Neural progenitor cell (in vitro differentiated cells): ENCODE results near the gene SKOR1. TPM values are rescaled to one million over a fixed set of nuclear protein-coding genes. Genes with fewer than 3 reads are reported as not detected.
A peak's percentile ranks its signal among the peaks of the same experiment; 100 is the strongest.

Source experiments
- DNase-seq: peaks from one replicate; pipeline ENCODE4 v3.0.0-alpha.2; 2016; ENCODE audit warnings: low spot score
- H2AFZ ChIP-seq: fragments of 200-600 bp; sonication (generic); replicated peaks from 2 replicates; pipeline ENCODE4 v1.6.1; 2016; ENCODE audit warnings: antibody characterized with exemption
- H3F3A ChIP-seq: fragments of 200-600 bp; sonication (generic); 2 replicates; pipeline ENCODE4 v1.6.1; 2016; ENCODE audit warnings: antibody characterized with exemption, low read depth
- H3K27ac ChIP-seq: fragments of 200-600 bp; sonication (generic); 2 replicates; pipeline ENCODE4 v1.5.1; 2016; ENCODE audit warnings: mild to moderate bottlenecking
- H3K27me3 ChIP-seq: fragments of 200-600 bp; sonication (generic); 2 replicates; pipeline ENCODE4 v1.6.1; 2016; ENCODE audit warnings: mild to moderate bottlenecking, moderate library complexity
- H3K36me3 ChIP-seq: fragments of 200-600 bp; sonication (generic); 2 replicates; pipeline ENCODE4 v1.5.1; 2016
- H3K4me1 ChIP-seq: fragments of 200-600 bp; sonication (generic); 2 replicates; pipeline ENCODE4 v1.6.1; 2016; ENCODE audit warnings: mixed run types
- H3K4me2 ChIP-seq: fragments of 200-600 bp; sonication (generic); 2 replicates; pipeline ENCODE4 v1.6.1; 2016
- H3K4me3 ChIP-seq: fragments of 200-600 bp; sonication (generic); 2 replicates; pipeline ENCODE4 v1.5.1; 2016
- H3K79me2 ChIP-seq: fragments of 200-600 bp; sonication (generic); 2 replicates; pipeline ENCODE4 v1.6.1; 2016; ENCODE audit warnings: low read depth
- H3K9ac ChIP-seq: fragments of 200-600 bp; sonication (generic); 2 replicates; pipeline ENCODE4 v1.6.1; 2016
- H3K9me3 ChIP-seq: fragments of 200-600 bp; sonication (generic); 2 replicates; pipeline ENCODE4 v1.5.1; 2016; ENCODE audit warnings: low read depth
- H4K20me1 ChIP-seq: fragments of 200-600 bp; sonication (generic); 2 replicates; pipeline ENCODE4 v1.6.1; 2016; ENCODE audit warnings: low read depth
- H3K27ac Mint-ChIP-seq: 3 replicates; pipeline ENCODE4 v1.8.0; 2021; ENCODE audit warnings: mixed read lengths
- H3K27me3 Mint-ChIP-seq: 2 replicates; pipeline ENCODE4 v1.8.0; 2022; ENCODE audit warnings: low read depth, mild to moderate bottlenecking, inconsistent platforms, moderate library complexity, mixed read lengths; ENCODE audit not compliant: insufficient read depth
- H3K36me3 Mint-ChIP-seq: 3 replicates; pipeline ENCODE4 v1.8.0; 2021; ENCODE audit warnings: mixed read lengths
- H3K4me1 Mint-ChIP-seq: 3 replicates; pipeline ENCODE4 v1.8.0; 2021; ENCODE audit warnings: mixed read lengths
- H3K4me3 Mint-ChIP-seq: 3 replicates; pipeline ENCODE4 v1.8.0; 2021; ENCODE audit warnings: mild to moderate bottlenecking, moderate library complexity, mixed read lengths
- H3K9me3 Mint-ChIP-seq: 3 replicates; pipeline ENCODE4 v1.8.0; 2020; ENCODE audit warnings: mixed read lengths
- EZH2 ChIP-seq: fragments of 200-600 bp; sonication (generic); IDR thresholded peaks from 2 replicates; pipeline ENCODE4 v1.6.1; 2017; ENCODE audit warnings: antibody characterized with exemption, mild to moderate bottlenecking, moderate library complexity
- EZH2phosphoT487 ChIP-seq: fragments of 200-600 bp; sonication (generic); IDR thresholded peaks from 2 replicates; pipeline ENCODE4 v1.6.1; 2017; ENCODE audit warnings: antibody characterized with exemption
- total RNA-seq: library from RNA; depleted of rRNA; stranded (reverse); fragments of >200 nt; gene quantifications from 2 replicates; pipeline ENCODE4 v1.2.3, GENCODE V29; 2015; ENCODE audit warnings: low replicate concordance
- TF ChIP-seq, protein P1 (sequence below): fragments of 200-600 bp; sonication (generic); IDR thresholded peaks from 2 replicates; pipeline ENCODE4 v1.5.1; 2017; ENCODE audit warnings: antibody characterized with exemption, mild to moderate bottlenecking

The SKOR1 gene
- total RNA-seq, 1 donor from 2014 or later: 0.51 TPM

DNA sequence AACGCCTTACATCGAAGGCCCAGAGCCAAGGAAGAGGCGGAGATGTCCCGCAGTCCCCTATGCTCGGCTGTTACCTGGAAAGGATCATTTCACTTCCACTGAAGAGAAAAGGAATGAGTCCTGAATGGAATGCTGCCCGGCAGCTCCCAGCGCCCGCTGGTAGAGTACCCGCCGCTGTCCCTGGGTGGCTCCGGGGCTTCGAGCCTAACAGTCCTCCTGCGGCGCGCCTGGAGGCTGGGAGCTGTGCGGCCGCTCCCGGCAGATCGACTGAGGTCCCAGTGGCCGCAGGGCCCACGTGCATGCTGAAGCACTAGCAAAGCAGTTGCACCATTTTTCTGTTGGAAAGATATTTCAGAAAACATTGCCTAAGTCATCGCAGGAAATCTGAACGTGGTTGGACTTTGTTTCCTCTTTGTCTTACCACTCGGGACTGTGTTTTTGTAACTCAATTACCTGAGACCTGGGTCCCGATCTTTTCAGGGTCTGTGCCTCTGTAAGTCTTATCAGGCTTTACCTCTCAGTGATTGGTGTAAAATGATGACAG lies 13.6 kb downstream of the SKOR1 start:
- Histone ChIP-seq H3K4me1 (peaks cover 49% of the 10 kb centered on the region), H3K27me3 (peaks cover 56% of the 10 kb centered on the region), H3F3A (peaks cover 78% of the 10 kb centered on the region), H3K9me3 (no peaks in the 10 kb centered on the region), H4K20me1 (no peaks in the 10 kb centered on the region), H3K36me3 (no peaks in the 10 kb centered on the region), H2AFZ (no peak overlapping the region), H3K4me3 (peak overlapping the region; percentile 75), H3K9ac (no peak overlapping the region), H3K4me2 (peak overlapping the region; percentile 86), H3K27ac (no peak overlapping the region), H3K79me2 (no peaks in the 10 kb centered on the region)
- Mint-ChIP-seq H3K4me3 (peak overlapping the region; percentile 77), H3K27ac (no peak overlapping the region), H3K9me3 (peaks cover 3% of the 10 kb centered on the region), H3K27me3 (peaks cover 52% of the 10 kb centered on the region), H3K36me3 (no peaks in the 10 kb centered on the region), H3K4me1 (peaks cover 49% of the 10 kb centered on the region)
- TF ChIP-seq, protein P1, sequence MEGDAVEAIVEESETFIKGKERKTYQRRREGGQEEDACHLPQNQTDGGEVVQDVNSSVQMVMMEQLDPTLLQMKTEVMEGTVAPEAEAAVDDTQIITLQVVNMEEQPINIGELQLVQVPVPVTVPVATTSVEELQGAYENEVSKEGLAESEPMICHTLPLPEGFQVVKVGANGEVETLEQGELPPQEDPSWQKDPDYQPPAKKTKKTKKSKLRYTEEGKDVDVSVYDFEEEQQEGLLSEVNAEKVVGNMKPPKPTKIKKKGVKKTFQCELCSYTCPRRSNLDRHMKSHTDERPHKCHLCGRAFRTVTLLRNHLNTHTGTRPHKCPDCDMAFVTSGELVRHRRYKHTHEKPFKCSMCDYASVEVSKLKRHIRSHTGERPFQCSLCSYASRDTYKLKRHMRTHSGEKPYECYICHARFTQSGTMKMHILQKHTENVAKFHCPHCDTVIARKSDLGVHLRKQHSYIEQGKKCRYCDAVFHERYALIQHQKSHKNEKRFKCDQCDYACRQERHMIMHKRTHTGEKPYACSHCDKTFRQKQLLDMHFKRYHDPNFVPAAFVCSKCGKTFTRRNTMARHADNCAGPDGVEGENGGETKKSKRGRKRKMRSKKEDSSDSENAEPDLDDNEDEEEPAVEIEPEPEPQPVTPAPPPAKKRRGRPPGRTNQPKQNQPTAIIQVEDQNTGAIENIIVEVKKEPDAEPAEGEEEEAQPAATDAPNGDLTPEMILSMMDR: peak; percentile 19
- no peak for TF ChIP-seq EZH2phosphoT487
- TF ChIP-seq EZH2: peak; percentile 51
- DNase-seq: peak; percentile 87

DNA sequence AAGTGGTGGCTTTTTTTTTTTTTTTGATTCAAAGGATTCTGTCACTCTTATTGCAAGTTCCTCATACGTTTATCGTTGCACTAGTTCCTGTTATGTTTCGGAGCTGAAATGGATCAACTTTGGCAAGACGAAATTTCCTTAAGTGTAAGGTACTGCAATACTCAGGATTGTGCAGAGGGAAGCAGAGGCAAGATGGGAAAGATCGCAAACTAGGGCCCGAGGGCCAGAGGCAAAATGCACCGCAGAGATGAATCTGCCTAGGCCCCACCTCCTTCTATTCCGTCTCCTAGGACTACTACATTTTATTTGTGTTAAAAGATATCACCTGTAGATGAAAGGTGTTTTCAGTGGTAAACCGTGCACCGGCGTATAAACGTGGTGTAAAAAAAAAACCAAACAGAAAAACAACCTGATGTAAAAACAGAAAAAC lies 14.2 kb downstream of the SKOR1 start:
- DNase-seq: no peak
- H2AFZ ChIP-seq: no peak overlapping the region
- H3K27ac Mint-ChIP-seq: peak overlapping the region; percentile 100
- no peaks in the 10 kb centered on the region for H3K79me2 ChIP-seq
- peaks cover 78% of the 10 kb centered on the region for H3F3A ChIP-seq
- no peaks in the 10 kb centered on the region for H3K36me3 ChIP-seq
- H3K4me3 ChIP-seq: peak overlapping the region; percentile 75
- peaks cover 51% of the 10 kb centered on the region for H3K4me1 Mint-ChIP-seq
- TF ChIP-seq, protein P1: no peak
- TF ChIP-seq EZH2phosphoT487: no peak
- TF ChIP-seq EZH2: no peak
- no peaks in the 10 kb centered on the region for H3K36me3 Mint-ChIP-seq
- no peak overlapping the region for H3K27ac ChIP-seq
- H3K4me1 ChIP-seq: peaks cover 49% of the 10 kb centered on the region
- no peak overlapping the region for H3K9ac ChIP-seq
- H3K4me3 Mint-ChIP-seq: peak overlapping the region; percentile 95
- H3K27me3 Mint-ChIP-seq: peaks cover 47% of the 10 kb centered on the region
- H3K27me3 ChIP-seq: peaks cover 50% of the 10 kb centered on the region
- peak overlapping the region; percentile 86 for H3K4me2 ChIP-seq
- H3K9me3 ChIP-seq: no peaks in the 10 kb centered on the region
- peaks cover 3% of the 10 kb centered on the region for H3K9me3 Mint-ChIP-seq
- no peaks in the 10 kb centered on the region for H4K20me1 ChIP-seq

DNA sequence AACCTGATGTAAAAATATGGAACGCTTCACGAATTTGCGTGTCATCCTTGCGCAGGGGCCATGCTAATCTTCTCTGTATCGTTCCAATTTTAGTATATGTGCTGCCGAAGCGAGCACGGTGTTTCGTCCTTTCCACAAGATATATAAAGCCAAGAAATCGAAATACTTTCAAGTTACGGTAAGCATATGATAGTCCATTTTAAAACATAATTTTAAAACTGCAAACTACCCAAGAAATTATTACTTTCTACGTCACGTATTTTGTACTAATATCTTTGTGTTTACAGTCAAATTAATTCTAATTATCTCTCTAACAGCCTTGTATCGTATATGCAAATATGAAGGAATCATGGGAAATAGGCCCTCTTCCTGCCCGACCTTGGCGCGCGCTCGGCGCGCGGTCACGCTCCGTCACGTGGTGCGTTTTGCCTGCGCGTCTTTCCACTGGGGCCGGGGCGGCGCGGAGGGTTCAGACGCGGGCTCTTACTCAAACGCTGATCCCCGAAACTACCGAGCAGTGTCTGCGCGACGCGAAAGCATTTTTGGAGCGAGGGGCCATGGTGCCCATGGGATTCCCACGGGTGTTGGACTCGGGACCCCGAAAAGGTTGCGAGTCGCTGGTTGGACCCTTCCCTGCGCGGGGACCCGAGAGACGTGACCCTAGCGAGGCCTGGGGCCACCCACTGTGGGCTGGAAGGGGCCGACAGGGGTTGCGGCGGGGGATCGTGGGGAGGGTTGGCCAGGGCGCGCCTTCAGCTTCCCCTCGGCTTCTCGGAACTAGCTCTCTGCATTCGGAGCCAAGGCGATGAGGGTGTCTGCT lies 14.8 kb downstream of the SKOR1 start, which contains the start of gene RNU6-1:
Gene RNU6-1 (minus strand): TSS at position 117 of the 820 bp plus-strand sequence.
- Histone ChIP-seq H3F3A (peaks cover 78% of the 10 kb centered on the region), H3K36me3 (no peaks in the 10 kb centered on the region), H3K9me3 (no peaks in the 10 kb centered on the region), H3K4me1 (peaks cover 52% of the 10 kb centered on the region), H3K4me2 (peak within 1 kb of the TSS; percentile 86), H3K79me2 (no peaks in the 10 kb centered on the region), H3K9ac (peak within 1 kb of the TSS; percentile 85), H3K27me3 (peaks cover 44% of the 10 kb centered on the region), H4K20me1 (no peaks in the 10 kb centered on the region), H3K27ac (peak within 1 kb of the TSS; percentile 82), H2AFZ (peak within 1 kb of the TSS; percentile 64), H3K4me3 (peak within 1 kb of the TSS; percentile 75)
- TF ChIP-seq EZH2phosphoT487 (no peak), EZH2 (no peak)
- TF ChIP-seq, protein P1: no peak
- Mint-ChIP-seq H3K36me3 (no peaks in the 10 kb centered on the region), H3K4me3 (peak within 1 kb of the TSS; percentile 95), H3K27me3 (peaks cover 42% of the 10 kb centered on the region), H3K4me1 (peaks cover 56% of the 10 kb centered on the region), H3K9me3 (peaks cover 3% of the 10 kb centered on the region), H3K27ac (peak within 1 kb of the TSS; percentile 100)
- DNase-seq: peak; percentile 92
